A673 (cell line): ENCODE measurements around the gene TMEM63B.

Experiments used
- CTCF ChIP-seq: fragments of 300-800, 200-600 bp; sonication (generic); conservative IDR thresholded peaks from 2 replicates; pipeline ENCODE4 v1.5.1; 2017; ENCODE audit warnings: low read depth, mild to moderate bottlenecking, antibody characterized with exemption, low read length, moderate library complexity, mixed read lengths
- EZH2 ChIP-seq: fragments of 200-600 bp; sonication (generic); IDR thresholded peaks from 2 replicates; pipeline ENCODE4 v1.6.1; 2017; ENCODE audit warnings: borderline replicate concordance, low read depth, mild to moderate bottlenecking, mixed read lengths, antibody characterized with exemption, low read length; ENCODE audit not compliant: poor library complexity, severe bottlenecking

GRCh38 chr6:44152109-44152461, 24.7 kb downstream of the TMEM63B start:
- TF ChIP-seq CTCF (no peak; the same call in 1 of the 2 replicates), EZH2 (no peak)
